ENCODE measurements around the gene CHID1. TPM values are rescaled to one million over a fixed set of nuclear protein-coding genes. Genes with fewer than 3 reads are reported as not detected.
A peak's percentile ranks its signal among the peaks of the same experiment; 100 is the strongest.

The CHID1 gene
- total and polyA plus RNA-seq, 9 of the 15 experiments (the other 6 are each of a cell fraction or from before 2014, with no cell fraction given): 15.1 to 108 (median 39.8) TPM

- peak; percentile 22 to 42 (median 23); a peak in 3 of 6 replicates for TF ChIP-seq CTCF (IDR thresholded peaks at IDR 0.05 in 2 of 3, conservative IDR thresholded peaks at IDR 0.05 in 1 of 3; ENCODE audit: insufficient read depth in 2 of 3, low read depth in 1 of 3, low read length in 3 of 3)
- TF ChIP-seq PKNOX1 (IDR thresholded peaks at IDR 0.05): peak; percentile 82
- TF ChIP-seq HSF4 (CRISPR knock-in tag; IDR thresholded peaks at IDR 0.05; ENCODE audit: borderline replicate concordance): no peak
- TF ChIP-seq DPF2 (IDR thresholded peaks at IDR 0.05): peak; percentile 93
- TF ChIP-seq GABPB2 (CRISPR knock-in tag; conservative IDR thresholded peaks at IDR 0.05): no peak
- 0 out of 2 replicates have a peak, but pooled peaks have one; percentile 17 for TF ChIP-seq PBX2 (CRISPR knock-in tag; IDR thresholded peaks at IDR 0.05; ENCODE audit: low read depth)
- no peak; the same call in 1 of the 2 replicates for TF ChIP-seq PBX2 (tag; conservative IDR thresholded peaks at IDR 0.05; ENCODE audit: low read depth)
- TF ChIP-seq MBD2 (IDR thresholded peaks at IDR 0.05; ENCODE audit: borderline replicate concordance, low read depth): peak; percentile 65
- TF ChIP-seq NEUROD1 (IDR thresholded peaks at IDR 0.05; ENCODE audit: borderline replicate concordance, low read depth, low read length, partially characterized antibody): no peak
- TF ChIP-seq, protein P1, sequence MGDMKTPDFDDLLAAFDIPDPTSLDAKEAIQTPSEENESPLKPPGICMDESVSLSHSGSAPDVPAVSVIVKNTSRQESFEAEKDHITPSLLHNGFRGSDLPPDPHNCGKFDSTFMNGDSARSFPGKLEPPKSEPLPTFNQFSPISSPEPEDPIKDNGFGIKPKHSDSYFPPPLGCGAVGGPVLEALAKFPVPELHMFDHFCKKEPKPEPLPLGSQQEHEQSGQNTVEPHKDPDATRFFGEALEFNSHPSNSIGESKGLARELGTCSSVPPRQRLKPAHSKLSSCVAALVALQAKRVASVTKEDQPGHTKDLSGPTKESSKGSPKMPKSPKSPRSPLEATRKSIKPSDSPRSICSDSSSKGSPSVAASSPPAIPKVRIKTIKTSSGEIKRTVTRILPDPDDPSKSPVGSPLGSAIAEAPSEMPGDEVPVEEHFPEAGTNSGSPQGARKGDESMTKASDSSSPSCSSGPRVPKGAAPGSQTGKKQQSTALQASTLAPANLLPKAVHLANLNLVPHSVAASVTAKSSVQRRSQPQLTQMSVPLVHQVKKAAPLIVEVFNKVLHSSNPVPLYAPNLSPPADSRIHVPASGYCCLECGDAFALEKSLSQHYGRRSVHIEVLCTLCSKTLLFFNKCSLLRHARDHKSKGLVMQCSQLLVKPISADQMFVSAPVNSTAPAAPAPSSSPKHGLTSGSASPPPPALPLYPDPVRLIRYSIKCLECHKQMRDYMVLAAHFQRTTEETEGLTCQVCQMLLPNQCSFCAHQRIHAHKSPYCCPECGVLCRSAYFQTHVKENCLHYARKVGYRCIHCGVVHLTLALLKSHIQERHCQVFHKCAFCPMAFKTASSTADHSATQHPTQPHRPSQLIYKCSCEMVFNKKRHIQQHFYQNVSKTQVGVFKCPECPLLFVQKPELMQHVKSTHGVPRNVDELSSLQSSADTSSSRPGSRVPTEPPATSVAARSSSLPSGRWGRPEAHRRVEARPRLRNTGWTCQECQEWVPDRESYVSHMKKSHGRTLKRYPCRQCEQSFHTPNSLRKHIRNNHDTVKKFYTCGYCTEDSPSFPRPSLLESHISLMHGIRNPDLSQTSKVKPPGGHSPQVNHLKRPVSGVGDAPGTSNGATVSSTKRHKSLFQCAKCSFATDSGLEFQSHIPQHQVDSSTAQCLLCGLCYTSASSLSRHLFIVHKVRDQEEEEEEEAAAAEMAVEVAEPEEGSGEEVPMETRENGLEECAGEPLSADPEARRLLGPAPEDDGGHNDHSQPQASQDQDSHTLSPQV (IDR thresholded peaks at IDR 0.05): peak; percentile 75; the same call in 1 of the 2 replicates
- TF ChIP-seq MECOM (CRISPR knock-in tag; IDR thresholded peaks at IDR 0.05): peak; percentile 64; the same call in 1 of the 2 replicates
- 0 out of 2 replicates have a peak, but pooled peaks have one; percentile 41 for TF ChIP-seq GABPB1 (CRISPR knock-in tag; IDR thresholded peaks at IDR 0.05)
- TF ChIP-seq TCF3 (CRISPR knock-in tag; IDR thresholded peaks at IDR 0.05): peak; percentile 98
- TF ChIP-seq, protein P2, sequence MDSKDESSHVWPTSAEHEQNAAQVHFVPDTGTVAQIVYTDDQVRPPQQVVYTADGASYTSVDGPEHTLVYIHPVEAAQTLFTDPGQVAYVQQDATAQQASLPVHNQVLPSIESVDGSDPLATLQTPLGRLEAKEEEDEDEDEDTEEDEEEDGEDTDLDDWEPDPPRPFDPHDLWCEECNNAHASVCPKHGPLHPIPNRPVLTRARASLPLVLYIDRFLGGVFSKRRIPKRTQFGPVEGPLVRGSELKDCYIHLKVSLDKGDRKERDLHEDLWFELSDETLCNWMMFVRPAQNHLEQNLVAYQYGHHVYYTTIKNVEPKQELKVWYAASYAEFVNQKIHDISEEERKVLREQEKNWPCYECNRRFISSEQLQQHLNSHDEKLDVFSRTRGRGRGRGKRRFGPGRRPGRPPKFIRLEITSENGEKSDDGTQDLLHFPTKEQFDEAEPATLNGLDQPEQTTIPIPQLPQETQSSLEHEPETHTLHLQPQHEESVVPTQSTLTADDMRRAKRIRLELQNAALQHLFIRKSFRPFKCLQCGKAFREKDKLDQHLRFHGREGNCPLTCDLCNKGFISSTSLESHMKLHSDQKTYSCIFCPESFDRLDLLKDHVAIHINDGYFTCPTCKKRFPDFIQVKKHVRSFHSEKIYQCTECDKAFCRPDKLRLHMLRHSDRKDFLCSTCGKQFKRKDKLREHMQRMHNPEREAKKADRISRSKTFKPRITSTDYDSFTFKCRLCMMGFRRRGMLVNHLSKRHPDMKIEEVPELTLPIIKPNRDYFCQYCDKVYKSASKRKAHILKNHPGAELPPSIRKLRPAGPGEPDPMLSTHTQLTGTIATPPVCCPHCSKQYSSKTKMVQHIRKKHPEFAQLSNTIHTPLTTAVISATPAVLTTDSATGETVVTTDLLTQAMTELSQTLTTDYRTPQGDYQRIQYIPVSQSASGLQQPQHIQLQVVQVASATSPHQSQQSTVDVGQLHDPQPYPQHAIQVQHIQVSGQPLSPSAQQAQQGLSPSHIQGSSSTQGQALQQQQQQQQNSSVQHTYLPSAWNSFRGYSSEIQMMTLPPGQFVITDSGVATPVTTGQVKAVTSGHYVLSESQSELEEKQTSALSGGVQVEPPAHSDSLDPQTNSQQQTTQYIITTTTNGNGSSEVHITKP (IDR thresholded peaks at IDR 0.05; ENCODE audit: partially characterized antibody): peak; percentile 49
Measured at GRCh38 chr11:875769-876301, 34.8 kb downstream of the CHID1 start (continued).
